Ectodermal cell (in vitro differentiated cells): ENCODE measurements around the gene ALDH1A3.

Experiments
- H3K27ac ChIP-seq: 2 replicates; pipeline ENCODE4 v1.7.0; 2013; ENCODE audit warnings: mild to moderate bottlenecking, low read depth, low read length; ENCODE audit not compliant: insufficient read depth, poor library complexity, severe bottlenecking
- H3K27me3 ChIP-seq: 2 replicates; pipeline ENCODE4 v1.7.0; 2013; ENCODE audit warnings: mild to moderate bottlenecking, low read length; ENCODE audit not compliant: insufficient read depth, control insufficient read depth, poor library complexity, severe bottlenecking
- H3K36me3 ChIP-seq: one replicate; pipeline ENCODE4 v1.7.0; 2013; ENCODE audit warnings: low read length; ENCODE audit not compliant: control insufficient read depth, insufficient read depth
- H3K4me1 ChIP-seq: one replicate; pipeline ENCODE4 v1.7.0; 2013; ENCODE audit warnings: low read length; ENCODE audit not compliant: control insufficient read depth, insufficient read depth
- H3K4me3 ChIP-seq: 2 replicates; pipeline ENCODE4 v1.7.0; 2013; ENCODE audit warnings: low read depth, low read length, control low read depth; ENCODE audit not compliant: insufficient read depth
- H3K9me3 ChIP-seq: 2 replicates; pipeline ENCODE4 v1.7.0; 2013; ENCODE audit warnings: mild to moderate bottlenecking, low read length, moderate library complexity; ENCODE audit not compliant: control insufficient read depth
- WGBS, 2 experiments: methylation state at CpG; one replicate each; pipeline ENCODE4 v1.1.7; 2013; ENCODE audit warnings: missing lambda C conversion rate in 2 of 2; 5-methylcytosine and 5-hydroxymethylcytosine counted together

Gene ALDH1A3

GRCh38 chr15:100926258-100926657 lies 46.6 kb downstream of the ALDH1A3 start:
- Histone ChIP-seq H3K36me3 (no peaks in the 10 kb centered on the region), H3K27me3 (peaks cover 24% of the 10 kb centered on the region), H3K4me1 (peaks cover 6% of the 10 kb centered on the region), H3K9me3 (no peaks in the 10 kb centered on the region), H3K4me3 (no peak overlapping the region), H3K27ac (no peak overlapping the region)
- WGBS, 2 experiments = 79 to 83% methylated on average over 10 to 11 of the region's 11 CpGs

GRCh38 chr15:100926971-100927756 lies 47.5 kb downstream of the ALDH1A3 start:
- Histone ChIP-seq H3K27me3 (peaks cover 15% of the 10 kb centered on the region), H3K4me1 (peaks cover 6% of the 10 kb centered on the region), H3K9me3 (no peaks in the 10 kb centered on the region), H3K4me3 (no peak overlapping the region), H3K36me3 (no peaks in the 10 kb centered on the region), H3K27ac (no peak overlapping the region)
- 87 to 91% methylated on average over 11 of the region's 11 CpGs for WGBS, 2 experiments

- Histone ChIP-seq H3K27me3 (peaks cover 4% of the 10 kb centered on the region), H3K4me3 (no peak overlapping the region), H3K4me1 (peaks cover 6% of the 10 kb centered on the region), H3K9me3 (no peaks in the 10 kb centered on the region), H3K27ac (no peak overlapping the region), H3K36me3 (no peaks in the 10 kb centered on the region)
- WGBS, 2 experiments = 72 to 75% methylated on average over 13 of the region's 13 CpGs
Observed at GRCh38 chr15:100928632-100929280, 49.1 kb downstream of the ALDH1A3 start.

- H3K4me1 ChIP-seq = peaks cover 6% of the 10 kb centered on the region
- no peak overlapping the region for H3K27ac ChIP-seq
- no peaks in the 10 kb centered on the region for H3K36me3 ChIP-seq
- no peak overlapping the region for H3K4me3 ChIP-seq
- H3K27me3 ChIP-seq = no peaks in the 10 kb centered on the region
- 51 to 54% methylated on average over 6 of the region's 6 CpGs for whole genome bisulfite sequencing, 2 experiments
- H3K9me3 ChIP-seq = no peaks in the 10 kb centered on the region
Observed at GRCh38 chr15:100929641-100930042, 50.0 kb downstream of the ALDH1A3 start.

GRCh38 chr15:100930306-100930848 lies 50.7 kb downstream of the ALDH1A3 start:
- 91 to 92% methylated on average over 4 of the region's 4 CpGs for WGBS, 2 experiments
- Histone ChIP-seq H3K27ac (no peak overlapping the region), H3K27me3 (no peaks in the 10 kb centered on the region), H3K9me3 (no peaks in the 10 kb centered on the region), H3K4me3 (no peak overlapping the region), H3K36me3 (no peaks in the 10 kb centered on the region), H3K4me1 (peaks cover 6% of the 10 kb centered on the region)

- Histone ChIP-seq H3K36me3 (no peaks in the 10 kb centered on the region), H3K4me3 (no peak overlapping the region)
- WGBS, 2 experiments = 93% methylated on average over 15 of the region's 15 CpGs
Observed at GRCh38 chr15:100931143-100931890, 51.7 kb downstream of the ALDH1A3 start.

GRCh38 chr15:100932676-100933348 lies 53.2 kb downstream of the ALDH1A3 start:
- Histone ChIP-seq H3K27me3 (no peaks in the 10 kb centered on the region), H3K4me1 (peaks cover 6% of the 10 kb centered on the region), H3K36me3 (no peaks in the 10 kb centered on the region), H3K4me3 (no peak overlapping the region), H3K27ac (no peak overlapping the region), H3K9me3 (no peaks in the 10 kb centered on the region)
- 35 to 36% methylated on average over 7 of the region's 7 CpGs for WGBS, 2 experiments

More at GRCh38 chr15:100931143-100931890, 51.7 kb downstream of the ALDH1A3 start:
- no peaks in the 10 kb centered on the region for H3K9me3 ChIP-seq
- no peaks in the 10 kb centered on the region for H3K27me3 ChIP-seq
- no peak overlapping the region for H3K27ac ChIP-seq
- peaks cover 6% of the 10 kb centered on the region for H3K4me1 ChIP-seq

GRCh38 chr15:100934166-100934565 lies 54.5 kb downstream of the ALDH1A3 start:
- Histone ChIP-seq H3K4me1 (peaks cover 6% of the 10 kb centered on the region), H3K27ac (no peak overlapping the region), H3K9me3 (no peaks in the 10 kb centered on the region), H3K36me3 (no peaks in the 10 kb centered on the region), H3K27me3 (no peaks in the 10 kb centered on the region), H3K4me3 (no peak overlapping the region)

- Histone ChIP-seq H3K4me3 (no peak overlapping the region), H3K27me3 (no peaks in the 10 kb centered on the region), H3K4me1 (peaks cover 2% of the 10 kb centered on the region), H3K36me3 (no peaks in the 10 kb centered on the region), H3K27ac (no peak overlapping the region), H3K9me3 (no peaks in the 10 kb centered on the region)
Observed at GRCh38 chr15:100934726-100935125, 55.1 kb downstream of the ALDH1A3 start.
